HG03045 (cell line): Measurements from ENCODE around the gene HECTD2.
A peak's percentile ranks its signal among the peaks of the same experiment; 100 is the strongest.
"Not testable (repeated sequence)": the region's sequence is repeated elsewhere in the genome, so short reads cannot be mapped to it uniquely, and the experiment has no call there.

Experiments
- ATAC-seq: cut with Tn5 transposase; IDR thresholded peaks from one replicate; pipeline ENCODE4 v1.9.1; 2021; ENCODE audit warnings: mild to moderate bottlenecking, moderate library complexity; ENCODE audit not compliant: unreplicated experiment

HECTD2 gene, protein sequence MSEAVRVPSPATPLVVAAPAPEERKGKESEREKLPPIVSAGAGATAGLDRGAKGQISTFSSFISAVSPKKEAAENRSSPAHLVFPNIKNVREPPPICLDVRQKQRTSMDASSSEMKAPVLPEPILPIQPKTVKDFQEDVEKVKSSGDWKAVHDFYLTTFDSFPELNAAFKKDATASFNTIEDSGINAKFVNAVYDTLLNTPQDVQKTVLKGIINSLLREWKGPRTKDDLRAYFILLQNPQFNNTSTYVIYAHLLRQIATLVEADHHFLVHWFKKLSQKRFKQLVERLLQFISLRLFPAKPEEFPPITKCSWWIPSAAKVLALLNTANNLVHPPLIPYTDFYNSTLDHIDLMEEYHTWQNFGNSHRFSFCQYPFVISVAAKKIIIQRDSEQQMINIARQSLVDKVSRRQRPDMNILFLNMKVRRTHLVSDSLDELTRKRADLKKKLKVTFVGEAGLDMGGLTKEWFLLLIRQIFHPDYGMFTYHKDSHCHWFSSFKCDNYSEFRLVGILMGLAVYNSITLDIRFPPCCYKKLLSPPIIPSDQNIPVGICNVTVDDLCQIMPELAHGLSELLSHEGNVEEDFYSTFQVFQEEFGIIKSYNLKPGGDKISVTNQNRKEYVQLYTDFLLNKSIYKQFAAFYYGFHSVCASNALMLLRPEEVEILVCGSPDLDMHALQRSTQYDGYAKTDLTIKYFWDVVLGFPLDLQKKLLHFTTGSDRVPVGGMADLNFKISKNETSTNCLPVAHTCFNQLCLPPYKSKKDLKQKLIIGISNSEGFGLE

DNA sequence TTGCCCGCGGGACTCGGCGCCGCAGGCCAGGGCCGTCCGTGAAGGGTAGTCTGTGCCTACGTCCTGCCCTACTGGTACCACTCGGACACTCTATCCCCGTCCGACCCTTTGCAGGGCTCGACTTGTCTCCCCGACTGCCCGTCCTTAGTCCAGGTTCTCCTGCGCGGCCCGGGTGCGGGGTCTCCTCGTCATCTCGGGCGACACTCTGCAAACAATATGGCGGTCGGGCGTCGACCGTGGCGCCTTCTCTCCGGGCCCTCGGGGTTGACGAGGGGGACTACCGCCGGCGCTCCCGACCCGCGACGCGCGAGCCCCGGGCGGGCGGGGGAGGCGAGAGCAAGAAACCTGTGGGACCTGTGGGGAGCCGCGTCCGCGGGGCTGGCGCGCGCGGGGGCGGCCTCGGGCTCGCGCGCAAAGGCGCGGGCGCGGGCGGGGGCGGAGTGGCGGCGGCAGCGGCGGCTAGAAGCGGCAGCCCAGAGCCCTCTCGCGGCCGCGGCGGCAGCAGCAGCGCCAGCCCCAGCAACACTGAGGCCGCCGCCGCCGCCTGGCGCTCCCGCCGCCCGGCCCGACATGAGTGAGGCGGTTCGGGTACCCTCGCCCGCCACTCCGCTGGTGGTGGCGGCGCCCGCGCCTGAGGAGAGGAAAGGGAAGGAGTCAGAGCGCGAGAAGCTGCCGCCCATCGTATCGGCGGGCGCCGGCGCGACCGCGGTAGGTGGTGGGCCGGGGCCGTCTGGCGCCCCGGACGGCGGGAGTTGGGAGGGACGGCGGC is at the start of gene HECTD2:
Gene HECTD2, plus strand, starts transcription at position 476 of the 769 bp plus-strand sequence. Its CDS starts 95 bp downstream, at position 571.
- ATAC-seq, result peak; percentile 93

DNA sequence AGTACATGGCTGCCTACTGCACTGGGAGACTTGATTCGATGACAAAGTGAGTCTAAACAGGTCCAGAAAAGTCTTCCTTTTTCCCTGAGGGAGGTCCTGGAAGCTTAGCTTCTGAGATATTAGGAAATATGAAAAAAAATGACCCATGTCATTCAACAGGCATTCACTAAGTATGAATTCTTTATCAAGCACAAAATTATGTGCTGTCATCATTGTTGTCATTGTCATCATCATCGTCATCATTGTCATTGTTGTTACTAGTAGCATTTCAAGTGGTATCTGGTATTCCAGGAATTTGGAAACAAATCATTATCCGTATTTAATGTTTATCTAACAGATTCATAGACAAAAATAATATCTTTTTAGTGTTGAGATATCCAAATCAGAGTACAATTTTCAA is 49.7 kb upstream of the HECTD2 start:
- no peak for ATAC-seq

DNA sequence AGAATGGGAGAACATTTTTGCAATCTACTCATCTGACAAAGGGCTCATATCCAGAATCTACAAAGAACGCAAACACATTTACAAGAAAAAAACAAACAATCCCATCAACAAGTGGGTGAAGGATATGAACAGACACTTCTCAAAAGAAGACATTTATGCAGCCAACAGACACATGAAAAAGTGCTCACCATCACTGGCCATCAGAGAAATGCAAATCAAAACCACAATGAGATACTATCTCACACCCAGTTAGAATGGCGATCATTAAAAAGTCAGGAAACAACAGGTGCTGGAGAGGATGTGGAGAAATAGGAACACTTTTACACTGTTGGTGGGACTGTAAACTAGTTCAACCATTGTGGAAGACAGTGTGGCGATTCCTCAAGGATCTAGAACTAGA is 44.6 kb upstream of the HECTD2 start:
- not testable (repeated sequence) for ATAC-seq

DNA sequence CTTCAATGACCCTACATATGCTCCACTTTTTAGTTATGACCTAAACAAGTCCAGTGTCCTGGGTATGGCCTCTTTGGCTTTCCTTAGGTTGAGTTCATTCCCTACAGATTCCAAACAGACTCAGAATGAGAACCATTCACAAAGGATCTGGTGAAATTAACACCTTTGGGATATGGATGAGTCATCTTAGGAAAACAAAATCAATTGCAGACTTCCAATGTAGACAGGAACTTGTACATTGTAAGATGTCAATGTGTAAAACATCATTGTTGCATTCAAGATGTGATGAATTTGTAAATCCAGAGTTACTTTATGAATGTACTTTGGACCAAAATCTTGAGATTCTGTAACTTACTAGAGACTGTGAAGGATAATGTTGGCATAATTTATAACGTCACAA is 43.4 kb upstream of the HECTD2 start:
- ATAC-seq, result no peak

DNA sequence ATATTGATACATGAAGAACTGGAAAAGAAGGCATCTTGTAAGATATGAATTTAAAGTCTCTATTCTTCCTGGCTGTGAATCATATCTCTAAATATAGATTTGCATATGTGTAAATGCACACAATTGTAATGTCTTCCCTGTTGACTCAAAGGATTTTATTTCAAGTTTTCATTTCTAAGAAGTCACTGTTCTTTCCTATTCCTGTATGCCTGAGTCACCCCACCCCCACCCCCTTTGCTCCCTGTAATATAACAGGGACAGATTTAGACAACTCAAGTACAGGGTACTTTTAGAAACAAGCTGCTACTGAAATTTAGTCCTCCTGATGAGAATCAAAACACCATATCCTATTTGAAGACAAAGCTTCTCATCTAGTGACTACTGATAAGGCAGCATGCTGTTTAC is 43.0 kb upstream of the HECTD2 start:
- ATAC-seq, result no peak

DNA sequence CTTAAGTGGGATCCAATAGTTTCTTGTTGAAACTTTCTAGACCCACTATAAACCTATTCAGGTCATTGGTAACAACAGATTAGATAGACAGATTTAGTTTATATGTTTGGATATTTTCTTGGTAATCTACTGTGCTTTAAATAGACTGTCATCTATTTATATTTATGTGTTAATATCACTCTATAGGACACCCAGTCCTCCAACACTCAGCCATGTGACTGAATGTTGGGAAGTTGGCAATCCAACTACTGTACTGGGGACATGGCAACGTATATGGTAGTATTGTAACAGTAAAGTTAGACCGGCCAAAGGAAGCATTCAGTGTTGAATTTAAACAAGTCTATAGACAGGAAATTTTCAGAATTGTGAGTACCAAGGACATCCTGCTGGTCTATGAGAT is 42.6 kb upstream of the HECTD2 start:
- ATAC-seq, result no peak

DNA sequence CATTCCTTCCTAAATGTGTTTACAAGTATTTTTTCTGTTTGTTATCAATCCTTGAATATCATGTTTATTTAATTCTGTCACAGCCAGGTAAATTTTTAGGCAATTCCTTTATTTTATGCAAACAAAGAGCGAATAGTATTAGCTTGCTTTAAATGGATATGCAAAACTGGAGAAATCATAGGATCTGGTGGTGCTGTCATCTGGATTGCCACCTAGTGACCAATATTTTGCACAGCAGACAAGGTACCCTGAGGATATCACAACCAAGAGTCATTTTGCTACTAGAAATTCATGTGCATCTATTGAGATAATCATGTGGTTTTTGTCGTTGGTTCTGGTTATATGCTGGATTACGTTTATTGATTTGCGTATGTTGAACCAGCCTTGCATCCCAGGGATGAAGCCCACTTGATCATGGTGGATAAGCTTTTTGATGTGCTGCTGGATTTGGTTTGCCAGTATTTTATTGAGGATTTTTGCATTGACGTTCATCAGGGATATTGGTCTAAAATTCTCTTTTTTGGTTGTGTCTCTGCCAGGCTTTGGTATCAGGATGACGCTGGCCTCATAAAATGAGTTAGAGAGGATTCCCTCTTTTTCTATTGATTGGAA is 40.1 kb upstream of the HECTD2 start:
- not testable (repeated sequence) for ATAC-seq

DNA sequence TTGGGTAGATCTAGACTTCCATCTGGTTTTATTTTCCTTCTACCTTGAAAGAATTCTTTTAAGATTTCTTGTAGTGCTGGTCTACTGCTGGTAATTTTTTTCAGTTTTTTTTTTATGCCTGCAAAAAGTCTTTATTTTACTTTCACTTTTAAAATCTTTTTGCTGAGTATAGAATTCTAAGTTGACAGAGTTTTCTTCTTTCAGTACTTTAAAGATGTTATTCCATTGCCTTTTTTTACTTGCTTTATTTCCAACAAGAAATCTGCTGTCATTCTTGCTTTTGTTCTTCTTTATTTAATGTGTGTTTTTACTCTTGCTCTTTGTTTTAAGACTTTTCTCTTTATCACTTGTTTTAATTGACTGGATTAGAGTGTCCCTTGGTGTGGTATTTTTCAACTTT is 36.1 kb upstream of the HECTD2 start:
- ATAC-seq, result no peak

DNA sequence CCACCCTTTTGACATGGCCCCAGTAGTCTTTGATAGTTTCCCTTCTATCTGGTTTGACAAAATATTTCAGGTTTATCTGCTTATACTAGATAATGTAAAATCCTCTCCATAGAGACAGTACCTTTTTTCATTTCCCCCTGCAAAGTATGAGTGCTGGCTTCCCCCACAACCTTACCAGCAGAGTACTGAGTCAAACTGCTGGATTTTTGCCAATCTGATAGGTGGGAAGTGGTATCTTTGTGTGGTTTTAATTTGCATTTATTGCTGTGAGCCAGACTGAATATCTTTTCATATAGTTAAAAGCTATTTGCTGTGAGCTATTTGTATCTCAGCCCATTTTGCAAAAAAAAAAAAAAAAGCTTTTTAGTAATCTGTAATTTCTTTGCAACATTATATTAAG is 32.1 kb upstream of the HECTD2 start:
- no peak for ATAC-seq

DNA sequence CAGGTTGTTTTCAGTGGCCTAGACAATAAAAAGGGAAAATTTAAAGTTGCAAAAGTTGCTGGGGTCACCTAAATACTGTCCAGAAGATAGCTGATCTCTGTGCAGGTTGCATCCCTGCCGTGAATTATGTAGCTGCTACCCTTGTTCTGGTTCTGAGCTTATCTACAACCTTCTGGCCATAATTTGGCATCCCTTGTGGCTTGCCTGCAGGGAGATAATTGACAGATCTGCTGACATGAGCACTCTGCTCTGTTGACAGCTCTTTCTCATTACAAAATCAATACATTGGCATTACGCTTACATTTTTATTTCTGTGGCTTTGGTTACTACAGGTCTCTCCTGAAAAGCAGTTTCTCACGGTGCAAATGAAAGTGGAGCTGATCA is 29.3 kb upstream of the HECTD2 start:
- no peak for ATAC-seq

DNA sequence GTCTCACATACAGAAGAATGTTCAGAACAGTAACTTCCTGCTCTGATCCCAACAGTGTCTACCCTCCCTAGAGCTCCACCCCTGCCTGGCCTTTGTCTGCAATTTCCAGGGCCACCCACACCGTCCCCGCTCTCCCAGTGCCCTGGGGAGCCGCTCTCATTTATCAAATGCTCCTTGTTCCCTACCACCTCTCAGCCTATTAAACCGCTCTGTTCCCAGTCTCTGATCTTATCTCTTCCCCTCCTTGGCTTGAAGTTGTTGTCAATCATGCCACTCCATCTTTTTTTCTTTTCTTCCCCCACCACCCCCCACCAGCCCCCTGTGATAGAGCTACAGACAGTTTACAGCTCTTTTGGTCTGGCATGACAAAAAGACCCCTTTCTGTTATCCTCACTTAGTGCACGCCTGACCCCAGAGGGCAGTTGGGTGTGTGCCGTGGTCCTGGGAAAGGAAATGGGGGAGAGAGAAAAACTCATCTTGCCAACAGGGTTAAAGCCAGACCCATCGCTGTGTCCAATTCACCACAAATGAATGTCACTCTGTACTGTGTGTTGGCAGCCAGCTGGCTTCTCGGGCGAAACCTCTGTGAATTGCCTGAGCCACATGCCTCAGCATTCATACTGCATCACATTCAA is 28.8 kb upstream of the HECTD2 start:
- no peak for ATAC-seq

DNA sequence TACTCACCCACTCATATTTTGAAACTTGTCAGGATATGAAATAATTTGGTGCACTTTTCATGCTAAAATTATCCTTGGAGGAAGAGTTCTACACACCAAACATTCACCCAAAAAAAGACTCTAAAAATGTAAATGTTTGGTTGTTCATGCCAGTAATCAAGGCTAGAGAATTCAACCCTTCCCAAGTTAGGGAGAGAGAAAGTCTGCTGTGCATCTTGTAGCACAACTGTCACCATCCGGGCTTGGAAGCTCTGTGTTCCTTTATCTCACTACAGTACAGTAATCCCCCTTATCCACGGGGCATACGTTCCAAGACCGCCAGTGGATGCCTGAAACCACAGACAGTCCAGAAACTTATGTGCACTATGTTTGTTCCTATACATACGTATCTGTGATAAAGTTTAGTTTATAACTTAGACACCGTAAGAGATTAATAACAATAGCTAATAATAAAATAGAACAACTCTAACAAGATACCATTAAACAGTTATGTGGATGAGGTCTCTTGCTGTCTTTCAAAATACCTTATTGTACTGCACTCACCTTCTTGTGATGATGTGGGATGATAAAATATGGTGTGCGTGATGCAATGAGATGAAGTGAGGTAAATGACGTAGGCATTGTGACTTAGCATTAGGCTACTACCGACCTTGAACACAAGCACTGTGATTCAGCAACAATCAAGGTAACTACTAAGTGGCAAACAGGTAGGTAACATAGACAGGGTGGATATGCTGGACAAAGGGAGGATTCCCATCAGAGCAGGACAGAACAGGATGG is 24.6 kb upstream of the HECTD2 start:
- ATAC-seq, result no peak

DNA sequence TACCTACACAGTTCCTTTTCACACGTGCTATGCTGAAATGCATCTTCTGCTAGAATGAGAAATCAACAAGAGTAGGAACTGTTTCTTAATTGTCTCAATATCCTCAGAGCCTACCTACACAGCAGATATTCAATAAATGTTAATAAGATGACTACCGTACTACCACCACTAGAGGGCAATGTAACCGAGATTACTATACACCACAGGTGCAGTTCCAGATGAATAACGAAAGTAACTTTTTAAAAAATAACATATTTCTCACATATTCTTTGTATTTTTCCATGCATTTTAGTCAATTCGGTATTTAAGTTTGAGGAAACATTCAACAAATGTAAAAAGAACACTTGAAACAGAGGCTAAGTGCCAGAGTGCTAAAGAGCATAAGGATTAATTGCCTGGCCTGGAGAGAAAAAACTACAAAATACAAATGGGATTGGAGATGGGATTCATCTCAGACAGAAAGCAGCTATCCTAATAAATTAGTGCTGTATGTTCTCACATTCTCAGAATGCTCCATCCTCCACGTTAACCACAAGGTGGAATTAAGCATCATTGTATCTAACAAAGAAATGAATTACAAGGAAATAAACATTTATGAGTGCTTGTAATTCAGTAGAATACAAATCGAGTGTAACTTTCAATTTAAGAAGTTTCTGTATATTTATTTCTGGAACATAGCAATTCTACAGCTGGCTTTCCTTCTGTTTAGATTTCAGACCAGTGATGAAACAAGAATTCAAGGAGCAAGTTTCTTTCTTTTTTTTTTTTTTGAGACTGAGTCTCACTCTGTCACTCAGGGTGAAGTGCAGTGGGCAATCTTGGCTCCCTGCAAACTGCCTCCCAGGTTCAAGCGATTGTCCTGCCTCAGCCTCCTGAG is 20.3 kb upstream of the HECTD2 start:
- peak; percentile 89 for ATAC-seq

DNA sequence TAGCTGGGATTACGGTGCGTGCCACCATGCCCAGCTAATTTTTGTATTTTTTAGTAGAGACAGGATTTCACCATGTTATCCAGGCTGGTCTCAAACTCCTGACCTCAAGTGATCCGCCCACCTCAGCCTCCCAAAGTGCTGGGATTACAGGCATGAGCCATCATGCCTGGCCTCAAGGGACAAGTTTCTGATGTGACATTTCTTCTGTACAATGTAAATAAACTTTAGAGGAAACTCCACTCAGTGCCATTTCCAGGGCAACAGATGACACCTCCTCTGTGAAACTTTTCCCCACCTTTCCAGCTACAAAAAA is 19.7 kb upstream of the HECTD2 start:
- not testable (repeated sequence) for ATAC-seq

DNA sequence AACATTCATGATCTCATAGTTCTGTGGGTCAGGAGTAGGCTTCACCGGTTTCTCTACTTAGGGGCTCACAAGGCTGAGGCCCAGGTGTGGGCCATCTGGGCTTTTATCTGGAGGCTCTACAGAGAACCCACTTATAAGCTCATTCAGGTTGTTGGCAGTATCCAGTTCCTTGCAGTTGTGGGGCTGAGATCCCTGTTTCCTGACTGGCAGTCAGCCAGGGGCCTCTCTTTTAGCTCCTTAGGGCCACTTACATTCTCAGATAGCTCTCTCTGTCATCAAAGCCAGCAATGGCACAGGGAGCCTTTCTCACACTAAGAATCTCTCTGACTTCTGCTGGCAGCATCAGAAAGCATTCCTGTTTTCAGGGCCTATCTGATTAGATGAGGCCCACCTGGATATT is 18.2 kb upstream of the HECTD2 start:
- no peak for ATAC-seq

DNA sequence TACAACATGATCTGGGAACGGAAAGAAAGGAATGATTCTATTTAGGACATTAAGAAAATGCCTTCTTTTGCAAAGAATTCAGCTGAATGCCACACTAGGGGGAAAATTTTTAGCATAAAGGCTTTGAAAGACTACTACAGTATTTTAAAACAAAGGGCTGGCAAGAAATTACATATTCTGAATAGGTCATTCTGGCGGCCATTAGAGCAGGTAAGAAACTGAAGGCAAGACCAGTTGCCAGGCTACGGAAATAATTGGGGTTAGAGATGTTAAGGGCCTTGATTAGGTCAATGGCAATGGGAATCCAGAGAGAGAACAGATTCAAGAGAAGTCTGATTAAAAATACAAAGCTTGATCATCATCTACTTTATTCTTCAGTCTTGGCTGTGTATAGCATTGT is 3.8 kb upstream of the HECTD2 start:
- ATAC-seq, result no peak

DNA sequence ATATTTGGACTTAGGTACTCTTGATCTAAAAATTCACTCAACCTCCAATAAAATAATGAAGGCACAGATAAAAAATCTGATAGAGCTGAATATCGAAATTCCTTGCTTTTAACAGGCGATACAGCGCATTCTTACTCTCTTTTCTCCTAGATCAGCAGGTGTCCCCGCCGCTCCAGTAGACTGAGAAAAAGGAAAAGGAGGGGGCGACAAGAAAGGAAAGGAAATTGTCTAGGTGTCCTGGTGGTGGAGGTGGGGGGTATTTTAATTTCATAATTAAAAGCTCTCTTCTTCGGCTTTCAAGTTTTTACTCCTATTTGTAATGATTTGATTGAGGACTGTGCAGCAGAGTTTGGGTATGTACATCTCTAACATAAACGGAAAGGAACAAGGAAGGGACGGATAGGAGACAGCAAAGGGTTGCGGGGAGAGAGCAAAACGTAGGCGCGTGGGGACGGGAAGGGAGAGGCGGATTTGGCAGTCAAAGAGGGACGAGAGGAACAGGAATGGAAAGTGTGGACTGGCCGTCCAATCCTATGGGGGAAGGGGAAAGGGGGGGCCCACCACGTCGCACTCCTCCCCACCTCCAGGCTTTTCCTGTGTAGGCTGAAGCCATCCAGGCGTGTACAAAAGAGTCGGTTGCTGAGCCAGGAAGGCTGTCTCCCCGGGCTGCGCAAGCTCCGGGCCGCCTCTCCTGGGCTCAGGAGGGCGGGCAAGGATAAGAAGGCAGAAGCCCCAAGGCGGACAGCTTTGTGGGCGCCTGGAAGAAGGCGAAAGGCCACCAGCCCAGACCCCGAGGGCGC is 875 bp upstream of the HECTD2 start:
- peak; percentile 31 for ATAC-seq
